GM10266 (cell line): ENCODE results near the gene RPL32.
A peak's percentile ranks its signal among the peaks of the same experiment; 100 is the strongest.

Source experiments
- DNase-seq: peaks from one replicate; pipeline ENCODE4 v3.0.0; 2012; ENCODE audit errors: extremely low spot score
- TF ChIP-seq, protein P1 (sequence below): IDR thresholded peaks from 2 replicates; pipeline ENCODE4 v1.5.1; 2012; ENCODE audit warnings: mild to moderate bottlenecking, low read depth; ENCODE audit not compliant: control insufficient read depth, insufficient read depth; ENCODE audit errors: missing control alignments

Gene RPL32

DNA sequence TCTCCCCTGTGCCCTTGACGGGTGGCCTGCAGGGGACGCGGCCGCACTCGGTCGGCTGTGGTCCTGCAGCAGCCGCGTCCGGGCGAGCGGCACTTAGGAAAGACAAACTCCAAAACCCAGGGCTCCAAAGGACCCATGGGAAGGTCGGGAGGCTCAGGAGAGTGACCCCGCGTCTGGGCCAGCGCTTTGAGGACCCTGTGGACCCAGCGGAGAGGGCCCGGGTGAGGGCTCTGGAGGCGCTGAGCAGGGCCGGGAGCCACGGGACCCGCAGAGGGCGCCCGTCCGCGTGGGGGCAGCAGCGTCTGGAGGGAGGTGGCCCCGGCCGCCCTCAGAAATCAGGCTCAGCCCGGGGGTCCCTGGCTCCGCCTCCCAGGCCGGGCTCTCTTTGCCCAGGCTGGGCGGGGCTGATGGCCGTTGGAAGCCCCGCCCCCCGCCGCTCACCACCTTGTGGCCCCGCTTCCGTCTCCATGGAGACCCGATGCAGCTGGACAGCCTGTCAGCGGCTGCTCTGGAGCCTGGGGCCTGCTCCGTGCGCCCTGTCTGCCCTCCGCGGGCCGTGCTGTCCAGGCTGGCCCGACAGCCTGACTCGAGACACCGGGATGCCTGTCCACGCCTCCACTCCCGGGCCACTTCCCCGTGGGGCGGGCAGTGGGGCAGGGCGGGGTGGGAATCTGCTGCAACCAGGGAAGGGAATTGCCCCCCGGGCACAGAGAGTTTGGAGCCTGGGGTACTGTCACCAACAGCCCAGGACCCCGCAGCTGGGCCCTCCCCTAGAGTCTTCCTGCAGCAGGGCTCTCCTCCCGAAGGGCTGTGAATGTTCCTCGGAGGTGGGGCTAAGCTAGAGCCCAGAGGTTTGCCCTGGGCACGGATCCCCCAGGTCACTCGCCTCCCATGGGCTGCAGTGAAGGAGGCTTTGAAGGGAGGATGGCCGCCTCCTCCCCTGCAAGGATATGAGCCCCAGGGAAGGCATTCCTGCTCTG is 34.8 kb upstream of the RPL32 start:
- DNase-seq: no peak
- TF ChIP-seq, protein P1, sequence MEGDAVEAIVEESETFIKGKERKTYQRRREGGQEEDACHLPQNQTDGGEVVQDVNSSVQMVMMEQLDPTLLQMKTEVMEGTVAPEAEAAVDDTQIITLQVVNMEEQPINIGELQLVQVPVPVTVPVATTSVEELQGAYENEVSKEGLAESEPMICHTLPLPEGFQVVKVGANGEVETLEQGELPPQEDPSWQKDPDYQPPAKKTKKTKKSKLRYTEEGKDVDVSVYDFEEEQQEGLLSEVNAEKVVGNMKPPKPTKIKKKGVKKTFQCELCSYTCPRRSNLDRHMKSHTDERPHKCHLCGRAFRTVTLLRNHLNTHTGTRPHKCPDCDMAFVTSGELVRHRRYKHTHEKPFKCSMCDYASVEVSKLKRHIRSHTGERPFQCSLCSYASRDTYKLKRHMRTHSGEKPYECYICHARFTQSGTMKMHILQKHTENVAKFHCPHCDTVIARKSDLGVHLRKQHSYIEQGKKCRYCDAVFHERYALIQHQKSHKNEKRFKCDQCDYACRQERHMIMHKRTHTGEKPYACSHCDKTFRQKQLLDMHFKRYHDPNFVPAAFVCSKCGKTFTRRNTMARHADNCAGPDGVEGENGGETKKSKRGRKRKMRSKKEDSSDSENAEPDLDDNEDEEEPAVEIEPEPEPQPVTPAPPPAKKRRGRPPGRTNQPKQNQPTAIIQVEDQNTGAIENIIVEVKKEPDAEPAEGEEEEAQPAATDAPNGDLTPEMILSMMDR: peak; percentile 28

DNA sequence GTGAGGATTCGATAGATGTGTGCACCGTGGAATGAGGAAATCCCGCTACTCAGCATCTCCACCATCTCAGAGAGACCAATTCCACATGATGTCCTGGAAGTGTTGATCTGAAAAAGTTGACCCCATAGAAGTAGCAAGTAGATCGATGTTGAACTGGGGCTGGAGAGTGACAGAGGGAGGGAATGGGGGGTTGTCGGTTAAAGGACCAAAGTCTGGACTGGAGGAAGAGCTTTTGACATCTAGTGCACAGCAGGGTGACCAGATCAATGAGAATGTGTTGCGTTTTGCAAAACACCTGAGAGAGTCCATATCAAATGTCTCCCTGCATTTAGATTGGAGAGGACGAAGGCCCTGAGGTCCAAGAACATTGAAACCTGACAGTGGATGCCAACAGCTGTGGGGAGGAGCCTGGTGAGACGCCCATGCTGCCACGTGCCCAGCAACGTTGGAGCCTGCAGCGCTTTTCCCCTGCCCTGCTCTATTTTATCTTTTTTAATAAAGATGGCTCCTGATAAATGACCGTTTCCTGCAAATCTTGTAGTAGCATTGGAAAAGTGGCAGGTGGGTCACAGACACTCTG is 30.1 kb upstream of the RPL32 start:
- TF ChIP-seq, protein P1: no peak
- no peak for DNase-seq

GRCh38 chr3:12870942-12871341 is 29.6 kb upstream of the RPL32 start:
- TF ChIP-seq, protein P1: no peak
- DNase-seq: no peak

DNA sequence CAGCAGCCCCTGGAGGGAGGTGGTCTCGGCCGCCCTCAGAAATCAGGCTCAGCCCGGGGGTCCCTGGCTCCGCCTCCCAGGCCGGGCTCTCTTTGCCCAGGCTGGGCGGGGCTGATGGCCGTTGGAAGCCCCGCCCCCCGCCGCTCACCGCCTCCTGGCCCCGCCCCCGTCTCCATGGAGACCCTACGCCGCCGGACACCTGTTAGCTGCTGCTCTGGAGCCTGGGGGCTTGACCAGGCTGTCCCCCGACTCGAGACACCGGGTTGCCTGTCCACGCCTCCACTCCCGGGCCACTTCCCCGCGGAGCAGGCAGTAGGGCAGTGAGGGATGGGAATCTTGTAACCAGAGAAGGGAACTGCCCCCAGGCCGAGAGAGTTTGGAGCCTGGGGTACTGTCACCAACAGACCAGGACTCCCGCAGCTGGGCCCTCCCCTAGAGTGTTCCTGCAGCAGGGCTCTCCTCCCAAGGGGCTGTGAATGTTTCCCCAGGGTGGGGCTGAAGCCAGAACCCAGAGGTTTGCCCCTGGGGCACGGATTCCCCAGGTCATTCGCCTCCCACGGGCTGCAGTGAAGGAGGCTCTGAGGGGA is 27.8 kb upstream of the RPL32 start:
- peak; percentile 80 for DNase-seq
- TF ChIP-seq, protein P1: no peak

- DNase-seq: peak; percentile 81
These were observed 27.0 kb upstream of the RPL32 start for GRCh38 chr3:12868039-12869034.

DNA sequence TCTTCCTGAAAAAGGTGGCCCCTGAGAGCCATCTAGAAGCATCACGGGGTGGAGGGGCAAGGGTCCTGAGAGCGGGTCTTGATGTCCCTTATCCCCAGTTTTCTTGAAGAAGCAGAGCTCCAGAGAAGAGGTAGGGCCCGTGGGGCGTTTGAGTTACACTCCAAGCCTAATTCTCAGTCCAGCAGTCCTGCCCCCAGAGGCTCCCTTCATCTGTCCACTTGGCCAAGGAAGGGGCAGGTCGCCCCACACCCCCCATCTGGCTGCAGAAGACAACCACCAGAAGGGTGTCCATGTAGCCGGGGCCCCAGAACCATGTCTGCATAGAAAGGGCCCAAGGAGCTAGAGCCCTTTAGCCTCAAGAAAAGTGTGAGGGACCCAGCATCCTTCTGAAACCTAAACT is 25.5 kb upstream of the RPL32 start:
- TF ChIP-seq, protein P1: no peak
- DNase-seq: no peak

More at GRCh38 chr3:12868039-12869034, 27.0 kb upstream of the RPL32 start:
- TF ChIP-seq, protein P1: peak; percentile 95
